ENCODE data around the gene C19orf53. TPM values are rescaled to one million over a fixed set of nuclear protein-coding genes. Genes with fewer than 3 reads are reported as not detected.

The C19orf53 gene
- polyA plus RNA-seq, 3 donors: 125 to 156 (median 132) TPM

GRCh38 chr19:13804830-13805683, 30.8 kb downstream of the C19orf53 start:
- Mint-ChIP-seq H3K4me3 (no peak overlapping the region), H3K27ac (no peak overlapping the region)

DNA sequence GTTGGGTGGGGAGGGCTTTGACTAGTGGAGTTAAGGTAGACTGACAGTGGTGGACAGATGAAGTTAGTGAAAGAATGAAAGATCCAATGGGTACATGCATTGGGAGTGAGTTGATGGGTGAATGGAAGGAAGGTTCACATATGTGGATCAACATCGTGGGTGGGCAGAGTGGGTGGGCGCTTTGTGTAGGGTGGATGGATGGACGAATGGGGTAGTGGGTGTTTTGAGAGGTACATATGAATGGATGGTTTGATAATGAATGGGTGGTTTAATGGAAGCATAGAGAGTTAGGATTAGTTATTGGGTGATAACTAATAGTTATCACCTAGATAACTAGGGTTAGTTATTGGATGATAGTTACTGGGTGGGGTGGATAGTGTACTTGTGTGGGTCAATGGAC, 32.5 kb downstream of the C19orf53 start:
- no peak for TF ChIP-seq CTCF (IDR thresholded peaks at IDR 0.05)
- H3K4me3 Mint-ChIP-seq: no peak overlapping the region
- H3K27me3 Mint-ChIP-seq (ENCODE audit: low read depth in 3 of 3): no peaks in the 10 kb centered on the region
- H3K79me2 ChIP-seq (ENCODE audit: insufficient read depth, low read length): no peaks in the 10 kb centered on the region
- DNase-seq: no peak
- intact Hi-C loops (cut with micrococcal nuclease): no loop called here
- no peaks in the 10 kb centered on the region for H3K4me1 ChIP-seq (ENCODE audit: control insufficient read depth in 1 of 2, insufficient read depth in 2 of 2, low read length in 2 of 2)
- no peaks in the 10 kb centered on the region for H3K27me3 ChIP-seq (ENCODE audit: control insufficient read depth in 2 of 2, insufficient read depth in 2 of 2, low read length in 2 of 2)
- peaks cover 6 to 24% of the 10 kb centered on the region in 2 donors for H3K36me3 ChIP-seq (replicated peaks in 1 of 2; ENCODE audit: control insufficient read depth in 1 of 2, insufficient read depth in 2 of 2, low read length in 2 of 2)
- H3K9ac ChIP-seq (ENCODE audit: insufficient read depth, low read length, poor library complexity, severe bottlenecking): no peak overlapping the region
- H3K9me3 ChIP-seq (replicated peaks in 1 of 2; ENCODE audit: control insufficient read depth in 1 of 2, insufficient read depth in 1 of 2, low read length in 2 of 2): no peaks in the 10 kb centered on the region
- no peaks in the 10 kb centered on the region for H3K4me1 Mint-ChIP-seq
- no peak overlapping the region for H3K27ac Mint-ChIP-seq
- H3K27ac ChIP-seq (ENCODE audit: low read depth in 1 of 2, low read length in 2 of 2): no peak overlapping the region
- H2AFZ ChIP-seq (ENCODE audit: insufficient read depth, low read depth, low read length, poor library complexity, severe bottlenecking): no peak overlapping the region
- H4K20me1 ChIP-seq (ENCODE audit: insufficient read depth, low read length): no peaks in the 10 kb centered on the region
- no peak overlapping the region for H3K4me3 ChIP-seq (replicated peaks in 1 of 3; ENCODE audit: low read depth in 2 of 3, low read length in 3 of 3)
- H3K9me3 Mint-ChIP-seq: peaks cover 0 to 2% (median 0%) of the 10 kb centered on the region in 7 donors
- 78% methylated on average over 3 of the region's 3 CpGs for WGBS (ENCODE audit: insufficient coverage)
- peaks cover 14 to 33% of the 10 kb centered on the region in 2 donors for H3K36me3 Mint-ChIP-seq
- no peak overlapping the region for H3K4me2 ChIP-seq (replicated peaks; ENCODE audit: extremely low read depth, low read length, poor library complexity, severe bottlenecking)

More at GRCh38 chr19:13804830-13805683, 30.8 kb downstream of the C19orf53 start:
- H3K9ac ChIP-seq (ENCODE audit: insufficient read depth, low read length, poor library complexity, severe bottlenecking): no peak overlapping the region
- Mint-ChIP-seq H3K9me3 (peaks cover 0 to 2% (median 0%) of the 10 kb centered on the region in 7 donors), H3K36me3 (peaks cover 16 to 35% of the 10 kb centered on the region in 2 donors), H3K27me3 (ENCODE audit: low read depth in 3 of 3) (peaks cover 0 to 2% (median 0%) of the 10 kb centered on the region in 3 donors), H3K4me1 (no peaks in the 10 kb centered on the region)
- H3K79me2 ChIP-seq (ENCODE audit: insufficient read depth, low read length): no peaks in the 10 kb centered on the region
- no peaks in the 10 kb centered on the region for H3K27me3 ChIP-seq (ENCODE audit: control insufficient read depth in 2 of 2, insufficient read depth in 2 of 2, low read length in 2 of 2)
- H3K36me3 ChIP-seq (replicated peaks in 1 of 2; ENCODE audit: control insufficient read depth in 1 of 2, insufficient read depth in 2 of 2, low read length in 2 of 2): peaks cover 6 to 24% of the 10 kb centered on the region in 2 donors
- no peak overlapping the region for H3K4me2 ChIP-seq (replicated peaks; ENCODE audit: extremely low read depth, low read length, poor library complexity, severe bottlenecking)
- H3K4me1 ChIP-seq (ENCODE audit: control insufficient read depth in 1 of 2, insufficient read depth in 2 of 2, low read length in 2 of 2): no peaks in the 10 kb centered on the region
- no peak overlapping the region for H3K27ac ChIP-seq (ENCODE audit: low read depth in 1 of 2, low read length in 2 of 2)
- intact Hi-C loops (cut with micrococcal nuclease): no loop called here
- no peak for TF ChIP-seq CTCF (IDR thresholded peaks at IDR 0.05)
- H2AFZ ChIP-seq (ENCODE audit: insufficient read depth, low read depth, low read length, poor library complexity, severe bottlenecking): no peak overlapping the region
- WGBS (ENCODE audit: insufficient coverage): 93% methylated on average over 35 of the region's 35 CpGs
- no peak for DNase-seq
- H3K4me3 ChIP-seq (replicated peaks in 1 of 3; ENCODE audit: low read depth in 2 of 3, low read length in 3 of 3): no peak overlapping the region
- H3K9me3 ChIP-seq (replicated peaks in 1 of 2; ENCODE audit: control insufficient read depth in 1 of 2, insufficient read depth in 1 of 2, low read length in 2 of 2): no peaks in the 10 kb centered on the region
- no peaks in the 10 kb centered on the region for H4K20me1 ChIP-seq (ENCODE audit: insufficient read depth, low read length)
